HG03097 (cell line): ENCODE measurements around the gene DENND6B.
"Not testable (repeated sequence)": the region's sequence is repeated elsewhere in the genome, so short reads cannot be mapped to it uniquely, and the experiment has no call there.

ENCODE experiments used
- ATAC-seq: cut with Tn5 transposase; IDR thresholded peaks from one replicate; pipeline ENCODE4 v1.9.1; 2021; ENCODE audit not compliant: unreplicated experiment, low FRiP score

The DENND6B gene

GRCh38 chr22:50339945-50340879, 13.4 kb upstream of the DENND6B start:
- ATAC-seq = no peak

GRCh38 chr22:50338860-50339462, 12.1 kb upstream of the DENND6B start:
- ATAC-seq = no peak

- ATAC-seq = no peak
These were observed 11.3 kb upstream of the DENND6B start for GRCh38 chr22:50338042-50338573.

GRCh38 chr22:50337262-50338041, 10.6 kb upstream of the DENND6B start:
- no peak for ATAC-seq

- ATAC-seq = not testable (repeated sequence)
These were observed 7.6 kb upstream of the DENND6B start for GRCh38 chr22:50334433-50334832.

- ATAC-seq = no peak
These were observed 2.4 kb upstream of the DENND6B start for GRCh38 chr22:50329236-50329635.

GRCh38 chr22:50327711-50328019, 853 bp upstream of the DENND6B start:
- ATAC-seq = no peak

GRCh38 chr22:50326225-50326955, 422 bp downstream of the DENND6B start:
- ATAC-seq = no peak

- no peak for ATAC-seq
These were observed 1.2 kb downstream of the DENND6B start for GRCh38 chr22:50325444-50326224.

- ATAC-seq = no peak
These were observed 2.9 kb downstream of the DENND6B start for GRCh38 chr22:50323900-50324299.

GRCh38 chr22:50322382-50323104, 4.3 kb downstream of the DENND6B start:
- ATAC-seq = not testable (repeated sequence)

GRCh38 chr22:50320671-50321325, 6.0 kb downstream of the DENND6B start:
- ATAC-seq = no peak

GRCh38 chr22:50320116-50320515, 6.7 kb downstream of the DENND6B start:
- ATAC-seq = no peak

GRCh38 chr22:50319503-50319951, 7.3 kb downstream of the DENND6B start:
- ATAC-seq = no peak

- no peak for ATAC-seq
These were observed 8.0 kb downstream of the DENND6B start for GRCh38 chr22:50318698-50319411.

- ATAC-seq = no peak
These were observed 8.5 kb downstream of the DENND6B start for GRCh38 chr22:50318356-50318697.

- ATAC-seq = no peak
These were observed 9.1 kb downstream of the DENND6B start for GRCh38 chr22:50317674-50318073.

GRCh38 chr22:50317178-50317577, 9.6 kb downstream of the DENND6B start:
- ATAC-seq = no peak
